Measurements from ENCODE around the gene CENPE. TPM values are rescaled to one million over a fixed set of nuclear protein-coding genes. Genes with fewer than 3 reads are reported as not detected.

The CENPE gene
- polyA plus RNA-seq, 2 donors = 2.0 to 2.3 TPM

- no peak overlapping the region for H3K4me3 ChIP-seq (ENCODE audit: low read depth in 1 of 2, low read length in 2 of 2)
- WGBS, 2 donors = 94 to 96% methylated on average over 2 of the region's 2 CpGs
- no peak overlapping the region for H3K27ac ChIP-seq (ENCODE audit: low read depth in 2 of 2, low read length in 1 of 2)
These were observed 124.2 kb downstream of the CENPE start for GRCh38 chr4:103073792-103074438.

GRCh38 chr4:103067841-103068547 is 130.1 kb downstream of the CENPE start:
- no peaks in the 10 kb centered on the region for H3K9me3 ChIP-seq (ENCODE audit: control insufficient read depth in 2 of 2, insufficient read depth in 1 of 2, low read depth in 1 of 2, low read length in 1 of 2)
- WGBS, 2 donors = 85 to 87% methylated on average over 2 of the region's 2 CpGs
- no peak overlapping the region for H3K27ac ChIP-seq (ENCODE audit: low read depth in 2 of 2, low read length in 1 of 2)
- no peaks in the 10 kb centered on the region for H3K4me1 ChIP-seq (ENCODE audit: control insufficient read depth in 2 of 2, insufficient read depth in 2 of 2, low read length in 1 of 2)
- no peaks in the 10 kb centered on the region for H3K36me3 ChIP-seq (ENCODE audit: control insufficient read depth in 2 of 2, insufficient read depth in 2 of 2, low read length in 1 of 2)
- H3K27me3 ChIP-seq (ENCODE audit: control insufficient read depth in 1 of 2, insufficient read depth in 2 of 2, low read length in 2 of 2) = no peaks in the 10 kb centered on the region
- no peak overlapping the region for H3K4me3 ChIP-seq (ENCODE audit: low read depth in 1 of 2, low read length in 2 of 2)

More at GRCh38 chr4:103073792-103074438, 124.2 kb downstream of the CENPE start:
- Histone ChIP-seq H3K4me1 (ENCODE audit: control insufficient read depth in 2 of 2, insufficient read depth in 2 of 2, low read length in 1 of 2) (no peaks in the 10 kb centered on the region), H3K9me3 (ENCODE audit: control insufficient read depth in 2 of 2, insufficient read depth in 1 of 2, low read depth in 1 of 2, low read length in 1 of 2) (no peaks in the 10 kb centered on the region), H3K27me3 (ENCODE audit: control insufficient read depth in 1 of 2, insufficient read depth in 2 of 2, low read length in 2 of 2) (no peaks in the 10 kb centered on the region), H3K36me3 (ENCODE audit: control insufficient read depth in 2 of 2, insufficient read depth in 2 of 2, low read length in 1 of 2) (no peaks in the 10 kb centered on the region)

GRCh38 chr4:103060453-103061148 is 137.5 kb downstream of the CENPE start:
- WGBS, 2 donors = 95 to 99% methylated on average over 2 of the region's 2 CpGs
- H3K36me3 ChIP-seq (ENCODE audit: control insufficient read depth in 2 of 2, insufficient read depth in 2 of 2, low read length in 1 of 2) = no peaks in the 10 kb centered on the region
- no peak overlapping the region for H3K4me3 ChIP-seq (ENCODE audit: low read depth in 1 of 2, low read length in 2 of 2)
- H3K9me3 ChIP-seq (ENCODE audit: control insufficient read depth in 2 of 2, insufficient read depth in 1 of 2, low read depth in 1 of 2, low read length in 1 of 2) = peaks cover 0 to 2% of the 10 kb centered on the region in 2 donors
- no peak overlapping the region for H3K27ac ChIP-seq (ENCODE audit: low read depth in 2 of 2, low read length in 1 of 2)
- H3K4me1 ChIP-seq (ENCODE audit: control insufficient read depth in 2 of 2, insufficient read depth in 2 of 2, low read length in 1 of 2) = no peaks in the 10 kb centered on the region
- no peaks in the 10 kb centered on the region for H3K27me3 ChIP-seq (ENCODE audit: control insufficient read depth in 1 of 2, insufficient read depth in 2 of 2, low read length in 2 of 2)

Other genes starting within 250 kb of the CENPE start
- gene SLC9B1, start 178.6 kb downstream of the CENPE start, polyA plus RNA-seq = under 1 TPM; 0.08 to 0.18 TPM
- 1 to 10 TPM; 1.8 to 6.5 TPM for gene SLC9B2, start 121.6 kb downstream of the CENPE start, polyA plus RNA-seq
- gene BDH2, start 98.5 kb downstream of the CENPE start, polyA plus RNA-seq = 10 to 100 TPM; 16.9 to 29.6 TPM